Pulmonary artery endothelial cell (primary cell): ENCODE results near the gene TAS2R7. TPM values are rescaled to one million over a fixed set of nuclear protein-coding genes. Genes with fewer than 3 reads are reported as not detected.

Experiments used
- total RNA-seq: library from RNA; depleted of rRNA; stranded (reverse); fragments of >200 nt; gene quantifications from 2 replicates; pipeline ENCODE4 v1.2.3, GENCODE V29; 2014

The TAS2R7 gene
- total RNA-seq, 1 donor from 2014 or later: not detected

Other genes with a start within 250 kb of the TAS2R7 start
- 26.1 and 34.1 TPM in 2 replicates for gene MAGOHB, start 189.0 kb downstream of the TAS2R7 start, total RNA-seq
- 21.8 and 25.5 TPM in 2 replicates for gene STYK1, start 128.6 kb downstream of the TAS2R7 start, total RNA-seq
- 206 and 290 TPM in 2 replicates for gene YBX3, start 79.3 kb downstream of the TAS2R7 start, total RNA-seq
- gene TAS2R8, start 4.7 kb upstream of the TAS2R7 start, total RNA-seq: 0.13 TPM in 1 of 2 replicates, not detected in the other
- gene TAS2R9, start 7.5 kb upstream of the TAS2R7 start, total RNA-seq: not detected in 2 replicates
- gene TAS2R10, start 23.7 kb upstream of the TAS2R7 start, total RNA-seq: 0.53 and 0.74 TPM in 2 replicates
- gene PRR4, start 46.8 kb upstream of the TAS2R7 start, total RNA-seq: 0.21 and 0.46 TPM in 2 replicates
- 7.4 and 8.4 TPM in 2 replicates for gene PRH1, start 81.6 kb upstream of the TAS2R7 start, total RNA-seq
- gene TAS2R13, start 106.9 kb upstream of the TAS2R7 start, total RNA-seq: 0.56 and 0.73 TPM in 2 replicates
- gene PRH2, start 126.6 kb upstream of the TAS2R7 start, total RNA-seq: not detected in 2 replicates
- gene TAS2R14, start 136.6 kb upstream of the TAS2R7 start, total RNA-seq: 0.92 and 1.4 TPM in 2 replicates
- gene TAS2R50, start 184.3 kb upstream of the TAS2R7 start, total RNA-seq: 1.1 and 1.6 TPM in 2 replicates
- gene TAS2R20, start 195.7 kb upstream of the TAS2R7 start, total RNA-seq: 2.2 TPM in 2 replicates
- 3.9 and 4.1 TPM in 2 replicates for gene TAS2R19, start 220.0 kb upstream of the TAS2R7 start, total RNA-seq
- gene TAS2R31, start 228.8 kb upstream of the TAS2R7 start, total RNA-seq: 2.6 and 3.2 TPM in 2 replicates